KBM-7 (cell line): ENCODE measurements around the gene PIWIL1.

Experiments used
- DNase-seq: peaks from one replicate; pipeline ENCODE4 v3.0.0-alpha.2; 2015
- in situ Hi-C: fragments of 300-500 bp; cut with MboI; formaldehyde crosslinking; loops from 2 replicates; pipeline ENCODE4 v1.14.3; 2020; ENCODE audit warnings: low sequenced_read_pairs, low pct_unique_long_range_greater_than_20kb, mixed read lengths

The PIWIL1 gene

GRCh38 chr12:130337488-130338303 is at the start of gene PIWIL1:
Gene PIWIL1, plus strand, starts transcription at chr12:130337887. Its CDS starts 4,705 bp downstream, at chr12:130342592.
- in situ Hi-C loops = no loop called here
- DNase-seq = no peak

GRCh38 chr12:130288206-130288605 is 49.5 kb upstream of the PIWIL1 start:
- DNase-seq = no peak
- in situ Hi-C loops = no loop called here

GRCh38 chr12:130288691-130289090 is 49.0 kb upstream of the PIWIL1 start:
- in situ Hi-C loops = no loop called here
- no peak for DNase-seq

- in situ Hi-C loops = no loop called here
- no peak for DNase-seq
Measured at GRCh38 chr12:130290114-130290513, 47.6 kb upstream of the PIWIL1 start.

- no peak for DNase-seq
- in situ Hi-C loops = no loop called here
Measured at GRCh38 chr12:130298322-130299021, 39.2 kb upstream of the PIWIL1 start.

GRCh38 chr12:130299574-130299973 is 38.1 kb upstream of the PIWIL1 start:
- in situ Hi-C loops = no loop called here
- no peak for DNase-seq

GRCh38 chr12:130300090-130300489 is 37.6 kb upstream of the PIWIL1 start:
- in situ Hi-C loops = loop anchor here (25.0 kb wide), 1 partner anchor 263 kb away; no protein-coding TSS in a partner anchor
- DNase-seq = no peak

GRCh38 chr12:130300737-130301535 is 36.8 kb upstream of the PIWIL1 start:
- no peak for DNase-seq
- in situ Hi-C loops = loop anchor here (25.0 kb wide), 1 partner anchor 264 kb away; no protein-coding TSS in a partner anchor

- DNase-seq = no peak
- in situ Hi-C loops = loop anchor here (25.0 kb wide), 1 partner anchor 264 kb away; no protein-coding TSS in a partner anchor
Measured at GRCh38 chr12:130301559-130301958, 36.1 kb upstream of the PIWIL1 start.

GRCh38 chr12:130303781-130304180 is 33.9 kb upstream of the PIWIL1 start:
- in situ Hi-C loops = loop anchor here (25.0 kb wide), 1 partner anchor 266 kb away; no protein-coding TSS in a partner anchor
- no peak for DNase-seq

- in situ Hi-C loops = loop anchor here (25.0 kb wide), 1 partner anchor 271 kb away; no protein-coding TSS in a partner anchor
- no peak for DNase-seq
Measured at GRCh38 chr12:130307859-130308258, 29.8 kb upstream of the PIWIL1 start.

GRCh38 chr12:130308393-130308792 is 29.3 kb upstream of the PIWIL1 start:
- in situ Hi-C loops = loop anchor here (25.0 kb wide), 1 partner anchor 271 kb away; no protein-coding TSS in a partner anchor
- no peak for DNase-seq

GRCh38 chr12:130316251-130316650 is 21.4 kb upstream of the PIWIL1 start:
- in situ Hi-C loops = loop anchor here (25.0 kb wide), 1 partner anchor 279 kb away; no protein-coding TSS in a partner anchor
- DNase-seq = no peak

- in situ Hi-C loops = loop anchor here (25.0 kb wide), 1 partner anchor 283 kb away; no protein-coding TSS in a partner anchor
- DNase-seq = no peak
Measured at GRCh38 chr12:130320536-130320935, 17.2 kb upstream of the PIWIL1 start.

GRCh38 chr12:130322263-130322662 is 15.4 kb upstream of the PIWIL1 start:
- DNase-seq = no peak
- in situ Hi-C loops = loop anchor here (25.0 kb wide), 1 partner anchor 285 kb away; no protein-coding TSS in a partner anchor

GRCh38 chr12:130330685-130331084 is 7.0 kb upstream of the PIWIL1 start:
- in situ Hi-C loops = no loop called here
- no peak for DNase-seq

GRCh38 chr12:130331146-130331545 is 6.5 kb upstream of the PIWIL1 start:
- DNase-seq = no peak
- in situ Hi-C loops = no loop called here

GRCh38 chr12:130333341-130333740 is 4.3 kb upstream of the PIWIL1 start:
- no peak for DNase-seq
- in situ Hi-C loops = no loop called here

GRCh38 chr12:130334399-130334798 is 3.3 kb upstream of the PIWIL1 start:
- in situ Hi-C loops = no loop called here
- no peak for DNase-seq
